ENCODE measurements around the gene DAND5. TPM values are rescaled to one million over a fixed set of nuclear protein-coding genes. Genes with fewer than 3 reads are reported as not detected.

The DAND5 gene
- total and polyA plus RNA-seq, 12 donors: 0.27 to 2.3 (median 0.92) TPM

DNA sequence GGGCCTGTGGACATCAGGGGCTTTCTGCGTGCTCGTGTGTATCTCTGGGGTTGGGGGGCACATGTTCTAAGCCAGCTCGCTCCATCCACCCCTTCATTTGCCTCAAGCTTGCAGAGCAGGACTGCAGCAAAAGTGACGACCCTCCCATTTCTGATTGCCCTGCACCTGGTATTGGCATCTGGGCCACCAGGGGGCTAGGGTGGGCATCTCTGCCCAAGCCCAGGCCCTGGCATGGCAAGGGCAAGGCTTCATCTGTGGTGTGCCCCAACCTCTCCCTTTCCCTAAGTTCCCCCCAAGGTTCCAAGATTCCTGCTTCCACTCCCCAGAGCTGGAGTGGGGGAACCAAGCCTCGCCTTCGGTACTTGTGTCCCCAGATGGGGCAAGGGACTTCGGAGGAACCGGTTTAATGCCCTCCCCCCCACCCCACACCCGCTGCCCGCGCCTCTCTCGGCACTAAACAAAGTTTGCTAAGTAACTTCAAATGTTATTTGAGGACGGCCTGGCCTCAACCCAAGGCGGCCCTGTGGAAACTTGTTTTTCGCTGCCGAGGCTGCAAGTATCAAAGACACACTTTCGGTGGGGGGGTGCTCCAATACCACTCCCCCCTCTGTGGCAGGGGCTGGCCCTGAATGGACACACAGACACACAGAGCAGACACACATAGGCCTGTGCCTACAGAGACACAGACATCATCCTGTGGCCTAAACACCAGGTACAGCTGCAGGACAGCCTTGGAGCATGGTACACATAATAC lies 38.1 kb downstream of the DAND5 start:
- Histone ChIP-seq H3K27me3 (no peaks in the 10 kb centered on the region), H3K36me3 (replicated peaks in 1 of 2) (no peaks in the 10 kb centered on the region), H3K9me3 (replicated peaks in 1 of 3) (no peaks in the 10 kb centered on the region), H3K4me3 (no peak overlapping the region), H3K4me1 (replicated peaks in 1 of 2) (peaks cover 5 to 14% of the 10 kb centered on the region in 2 donors), H3K27ac (no peak overlapping the region)
- intact Hi-C loops (cut with DNase I): no loop called here
- TF ChIP-seq, protein P1, sequence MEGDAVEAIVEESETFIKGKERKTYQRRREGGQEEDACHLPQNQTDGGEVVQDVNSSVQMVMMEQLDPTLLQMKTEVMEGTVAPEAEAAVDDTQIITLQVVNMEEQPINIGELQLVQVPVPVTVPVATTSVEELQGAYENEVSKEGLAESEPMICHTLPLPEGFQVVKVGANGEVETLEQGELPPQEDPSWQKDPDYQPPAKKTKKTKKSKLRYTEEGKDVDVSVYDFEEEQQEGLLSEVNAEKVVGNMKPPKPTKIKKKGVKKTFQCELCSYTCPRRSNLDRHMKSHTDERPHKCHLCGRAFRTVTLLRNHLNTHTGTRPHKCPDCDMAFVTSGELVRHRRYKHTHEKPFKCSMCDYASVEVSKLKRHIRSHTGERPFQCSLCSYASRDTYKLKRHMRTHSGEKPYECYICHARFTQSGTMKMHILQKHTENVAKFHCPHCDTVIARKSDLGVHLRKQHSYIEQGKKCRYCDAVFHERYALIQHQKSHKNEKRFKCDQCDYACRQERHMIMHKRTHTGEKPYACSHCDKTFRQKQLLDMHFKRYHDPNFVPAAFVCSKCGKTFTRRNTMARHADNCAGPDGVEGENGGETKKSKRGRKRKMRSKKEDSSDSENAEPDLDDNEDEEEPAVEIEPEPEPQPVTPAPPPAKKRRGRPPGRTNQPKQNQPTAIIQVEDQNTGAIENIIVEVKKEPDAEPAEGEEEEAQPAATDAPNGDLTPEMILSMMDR (IDR thresholded peaks at IDR 0.05): no peak
- TF ChIP-seq POLR2A (IDR thresholded peaks at IDR 0.05): no peak
- no peak for DNase-seq
- 63 to 91% (median 68%) methylated on average over 5 to 17 of the region's 17 CpGs for WGBS, 4 donors

- no peak overlapping the region for H3K4me3 ChIP-seq
- DNase-seq: no peak
- intact Hi-C loops (cut with DNase I): no loop called here
Measured at GRCh38 chr19:13008926-13009787, 39.8 kb downstream of the DAND5 start.

DNA sequence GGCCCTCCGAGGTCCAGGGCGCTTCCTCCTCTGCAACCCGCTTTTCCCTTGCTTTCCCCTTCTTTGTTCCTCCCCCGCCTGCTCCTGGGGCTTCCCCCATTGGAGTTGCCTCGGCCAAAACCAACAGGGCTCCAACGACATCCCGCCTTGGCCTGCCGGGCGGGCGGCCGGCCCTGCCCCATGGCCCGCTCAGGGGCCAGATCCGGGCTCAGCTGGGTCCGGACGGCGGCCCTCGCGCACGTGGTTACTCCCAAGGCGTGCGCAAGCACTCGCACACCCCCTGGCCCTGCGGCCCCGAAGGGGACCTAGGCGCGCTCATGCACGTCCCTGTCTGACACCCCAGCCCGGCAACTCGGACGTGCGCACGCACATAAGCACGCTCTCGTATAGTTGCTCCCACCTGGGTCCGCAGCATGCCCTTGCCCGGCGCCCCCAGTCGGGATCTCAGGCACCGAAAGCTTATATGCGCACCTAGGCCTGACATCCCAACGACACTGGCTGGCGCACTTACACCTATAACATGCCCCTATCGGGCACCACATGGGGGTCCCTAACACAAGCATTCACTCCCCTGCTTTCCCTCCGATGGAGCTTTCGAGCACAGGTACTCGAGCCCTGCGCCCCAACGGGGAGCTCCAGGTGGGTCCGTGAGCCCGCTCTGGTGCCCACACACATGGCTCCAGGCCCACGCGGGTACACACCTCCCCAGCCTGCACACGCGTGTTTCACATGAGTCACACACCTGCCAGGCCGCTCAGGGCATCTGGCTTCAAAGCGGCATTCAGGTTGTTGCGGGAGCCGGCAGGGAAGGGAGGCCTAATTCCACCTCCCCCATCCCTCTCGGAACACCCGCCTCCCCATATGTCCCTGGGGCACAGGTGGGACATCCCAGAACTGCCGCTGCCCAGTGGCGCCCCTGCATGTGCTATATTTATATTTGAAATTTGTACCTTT lies 40.9 kb downstream of the DAND5 start:
- WGBS, 4 donors: 54 to 66% (median 62%) methylated on average over 50 to 62 of the region's 62 CpGs
- H3K4me3 ChIP-seq: no peak overlapping the region
- H3K9me3 ChIP-seq (replicated peaks in 1 of 3): no peaks in the 10 kb centered on the region
- TF ChIP-seq POLR2A (IDR thresholded peaks at IDR 0.05): no peak
- TF ChIP-seq, protein P1 (IDR thresholded peaks at IDR 0.05): no peak
- no peak for DNase-seq
- peak overlapping the region in 1 of 5 donors; percentile 3 for H3K27ac ChIP-seq
- H3K27me3 ChIP-seq: no peaks in the 10 kb centered on the region
- no peaks in the 10 kb centered on the region for H3K36me3 ChIP-seq (replicated peaks in 1 of 2)
- intact Hi-C loops (cut with DNase I): loop anchor here in 1 of 2 donors (2.0 kb wide), 1 partner anchor 14 kb away; no protein-coding TSS in a partner anchor
- peaks cover 20 to 35% of the 10 kb centered on the region in 2 donors for H3K4me1 ChIP-seq (replicated peaks in 1 of 2)

More at GRCh38 chr19:13008926-13009787, 39.8 kb downstream of the DAND5 start:
- peak overlapping the region in 1 of 5 donors; percentile 3 for H3K27ac ChIP-seq
- H3K9me3 ChIP-seq (replicated peaks in 1 of 3): no peaks in the 10 kb centered on the region
- no peak for TF ChIP-seq POLR2A (IDR thresholded peaks at IDR 0.05)
- TF ChIP-seq, protein P1 (IDR thresholded peaks at IDR 0.05): no peak
- no peaks in the 10 kb centered on the region for H3K27me3 ChIP-seq
- WGBS, 4 donors: 84 to 89% (median 87%) methylated on average over 28 of the region's 28 CpGs
- H3K36me3 ChIP-seq (replicated peaks in 1 of 2): no peaks in the 10 kb centered on the region
- peaks cover 18 to 27% of the 10 kb centered on the region in 2 donors for H3K4me1 ChIP-seq (replicated peaks in 1 of 2)
